SK-N-SH (cell line): Measurements from ENCODE around the gene OSBPL5. TPM values are rescaled to one million over a fixed set of nuclear protein-coding genes. Genes with fewer than 3 reads are reported as not detected.

Experiments used
- CTCF ChIA-PET: fragments of 300-600, 350-600 bp; formaldehyde crosslinking; extraction: SDS; loops from one replicate; lab custom pipeline; 2021; lab: Yijun Ruan, JAX
- POLR2A ChIA-PET: fragments of 350-600 bp; sonication (Branson Sonifier 250); formaldehyde crosslinking; extraction: SDS; loops from one replicate; lab custom pipeline; 2020; ENCODE audit warnings: antibody characterized with exemption, inconsistent platforms; lab: Yijun Ruan, JAX
- DNase-seq: peaks from one replicate; pipeline ENCODE4 v3.0.0; 2012
- H2AFZ ChIP-seq: fragments of 200-600 bp; sonication (generic); 2 replicates; pipeline ENCODE4 v1.8.1; 2016; ENCODE audit warnings: antibody characterized with exemption, mild to moderate bottlenecking, low read depth
- H3F3A ChIP-seq: fragments of 200-600 bp; sonication (generic); replicated peaks from 2 replicates; pipeline ENCODE3; 2016; ENCODE audit warnings: antibody characterized with exemption, mild to moderate bottlenecking; ENCODE audit not compliant: insufficient read depth
- H3K27ac ChIP-seq, 2 experiments: fragments of 200-500 bp in 1 of 2; fragments of 200-600 bp in 1 of 2; sonication (Bioruptor generic) in 1 of 2; sonication (generic), shearing (Covaris generic) in 1 of 2; 2 replicates each; pipeline versions ENCODE4 v1.5.1 to v1.6.1; 2014 to 2016; ENCODE audit warnings: low read depth in 2 of 2, inconsistent platforms in 1 of 2, low read length in 1 of 2, mild to moderate bottlenecking in 1 of 2, mixed read lengths in 1 of 2
- H3K27me3 ChIP-seq: fragments of 200-600 bp; sonication (generic), shearing (Covaris generic); 2 replicates; pipeline ENCODE4 v1.6.1; 2016; ENCODE audit warnings: mixed run types; ENCODE audit not compliant: insufficient read depth
- H3K36me3 ChIP-seq, 2 experiments: fragments of 200-500 bp in 1 of 2; fragments of 200-600 bp in 1 of 2; sonication (Bioruptor generic) in 1 of 2; sonication (generic) in 1 of 2; replicated peaks in 1 of 2; 2 replicates each; pipeline versions ENCODE3 to v1.5.1; 2014 to 2016; ENCODE audit warnings: low read length in 1 of 2, mild to moderate bottlenecking in 1 of 2; ENCODE audit not compliant: insufficient read depth in 2 of 2, control insufficient read depth in 1 of 2
- H3K4me1 ChIP-seq, 2 experiments: fragments of 200-500 bp in 1 of 2; fragments of 200-600 bp in 1 of 2; sonication (Bioruptor generic) in 1 of 2; sonication (generic), shearing (Covaris generic) in 1 of 2; 2 replicates each; pipeline versions ENCODE4 v1.5.1 to v1.6.1; 2014 to 2016; ENCODE audit warnings: low read depth in 1 of 2, low read length in 1 of 2, mixed run types in 1 of 2; ENCODE audit not compliant: insufficient read depth in 2 of 2, control insufficient read depth in 1 of 2
- H3K4me2 ChIP-seq: fragments of 200-600 bp; sonication (generic), shearing (Covaris generic); 2 replicates; pipeline ENCODE4 v1.6.1; 2017; ENCODE audit warnings: mixed run types
- H3K4me3 ChIP-seq, 2 experiments: fragments of 200-500 bp in 1 of 2; fragments of 200-600 bp in 1 of 2; sonication (Bioruptor generic) in 1 of 2; sonication (generic), shearing (Covaris generic) in 1 of 2; 2 replicates each; pipeline versions ENCODE4 v1.5.1 to v1.8.1; 2014 to 2016; ENCODE audit warnings: low read depth in 2 of 2, inconsistent platforms in 1 of 2, low read length in 1 of 2, mild to moderate bottlenecking in 1 of 2, mixed read lengths in 1 of 2, moderate library complexity in 1 of 2
- H3K79me2 ChIP-seq: fragments of 200-600 bp; sonication (generic); 2 replicates; pipeline ENCODE4 v1.8.1; 2017; ENCODE audit warnings: mild to moderate bottlenecking; ENCODE audit not compliant: insufficient read depth
- H3K9ac ChIP-seq: fragments of 200-600 bp; sonication (generic); 2 replicates; pipeline ENCODE4 v1.6.1; 2017; ENCODE audit warnings: mixed run types
- H3K9me2 ChIP-seq: fragments of 200-600 bp; sonication (generic); 2 replicates; pipeline ENCODE4 v1.6.1; 2017; ENCODE audit warnings: mixed run types
- H3K9me3 ChIP-seq: fragments of 200-600 bp; sonication (generic); 2 replicates; pipeline ENCODE4 v1.6.1; 2017; ENCODE audit warnings: mixed run types, mild to moderate bottlenecking, moderate library complexity
- H4K20me1 ChIP-seq: fragments of 200-600 bp; sonication (generic); 2 replicates; pipeline ENCODE4 v1.6.1; 2017; ENCODE audit warnings: mild to moderate bottlenecking, mixed run types; ENCODE audit not compliant: insufficient read depth
- CHD2 ChIP-seq: fragments of 150-350 bp; IDR thresholded peaks from 2 replicates; pipeline ENCODE4 v1.6.1; 2018; ENCODE audit warnings: low read length; ENCODE audit not compliant: partially characterized antibody
- EP300 ChIP-seq, 2 experiments: IDR thresholded peaks; 2 replicates each; pipeline versions ENCODE4 v1.4.0 to v1.6.1; 2012; ENCODE audit warnings: borderline replicate concordance in 1 of 2, low read depth in 1 of 2, low read length in 1 of 2
- FOXJ3 ChIP-seq: sonication (generic); formaldehyde crosslinking; IDR thresholded peaks from 2 replicates; pipeline ENCODE4 v1.5.1; 2020; ENCODE audit warnings: mild to moderate bottlenecking, missing genetic modification reagents
- FOXM1 ChIP-seq: IDR thresholded peaks from 2 replicates; pipeline ENCODE4 v1.4.0; 2012; ENCODE audit warnings: low read depth, mild to moderate bottlenecking
- GABPA ChIP-seq: IDR thresholded peaks from 2 replicates; pipeline ENCODE4 v1.4.0; 2012; ENCODE audit warnings: low read depth, mild to moderate bottlenecking
- GATA2 ChIP-seq: sonication (generic); formaldehyde crosslinking; IDR thresholded peaks from 2 replicates; pipeline ENCODE4 v1.5.0; 2020; ENCODE audit warnings: mild to moderate bottlenecking, missing genetic modification reagents
- JUND ChIP-seq: IDR thresholded peaks from 2 replicates; pipeline ENCODE4 v1.4.0; 2012
- MEF2A ChIP-seq: IDR thresholded peaks from 2 replicates; pipeline ENCODE4 v1.4.0; 2012; ENCODE audit warnings: low read depth, borderline replicate concordance
- NFIC ChIP-seq: IDR thresholded peaks from 2 replicates; pipeline ENCODE4 v1.4.0; 2012; ENCODE audit warnings: borderline replicate concordance
- POLR2AphosphoS5 ChIP-seq: IDR thresholded peaks from 2 replicates; pipeline ENCODE4 v1.6.1; 2012; ENCODE audit warnings: low read depth, low read length
- RAD21 ChIP-seq: IDR thresholded peaks from 2 replicates; pipeline ENCODE4 v1.6.1; 2012; ENCODE audit warnings: mild to moderate bottlenecking, low read length
- RCOR1 ChIP-seq: fragments of 150-350 bp; IDR thresholded peaks from 2 replicates; pipeline ENCODE4 v1.6.1; 2017; ENCODE audit warnings: antibody characterized with exemption, low read length
- SIN3A ChIP-seq: IDR thresholded peaks from 2 replicates; pipeline ENCODE4 v1.6.1; 2012; ENCODE audit warnings: low read depth, mild to moderate bottlenecking, low read length, moderate library complexity, borderline replicate concordance
- TAF1 ChIP-seq: IDR thresholded peaks from 2 replicates; pipeline ENCODE4 v1.6.1; 2012; ENCODE audit warnings: low read depth, mild to moderate bottlenecking, low read length, moderate library complexity, borderline replicate concordance
- TCF12 ChIP-seq: IDR thresholded peaks from 2 replicates; pipeline ENCODE4 v1.4.0; 2012
- TEAD4 ChIP-seq: IDR thresholded peaks from 2 replicates; pipeline ENCODE4 v1.4.0; 2012; ENCODE audit warnings: mild to moderate bottlenecking, borderline replicate concordance; ENCODE audit not compliant: insufficient read depth
- USF1 ChIP-seq: IDR thresholded peaks from 2 replicates; pipeline ENCODE4 v1.4.0; 2012; ENCODE audit warnings: low read depth, borderline replicate concordance
- YY1 ChIP-seq: IDR thresholded peaks from 2 replicates; pipeline ENCODE4 v1.4.0; 2012; ENCODE audit warnings: low read depth, mild to moderate bottlenecking
- ZBTB33 ChIP-seq: IDR thresholded peaks from 2 replicates; pipeline ENCODE4 v1.4.0; 2012; ENCODE audit warnings: low read depth, borderline replicate concordance
- WGBS: methylation state at CpG from one replicate; pipeline ENCODE4 v1.1.6; 2017; ENCODE audit warnings: low lambda C conversion rate; 5-methylcytosine and 5-hydroxymethylcytosine counted together
- polyA plus RNA-seq, 3 experiments: library from polyadenylated mRNA; depleted of rRNA; stranded (reverse); fragments of >200 nt; gene quantifications; 2 replicates each; pipeline ENCODE4 v1.2.3, GENCODE V29; 2012
- TF ChIP-seq, protein P1 (sequence below): IDR thresholded peaks from 2 replicates; pipeline ENCODE4 v1.4.0; 2012; ENCODE audit warnings: low read depth
- TF ChIP-seq, protein P2 (sequence below): fragments of 150-350 bp; IDR thresholded peaks from 2 replicates; pipeline ENCODE4 v1.6.1; 2017; ENCODE audit warnings: antibody characterized with exemption, low read length, low read depth, borderline replicate concordance
- TF ChIP-seq, protein P3 (sequence below): fragments of 200-600 bp; sonication (generic); IDR thresholded peaks from 2 replicates; pipeline ENCODE4 v1.6.1; 2017; ENCODE audit warnings: antibody characterized with exemption, mild to moderate bottlenecking, moderate library complexity

OSBPL5 gene
- polyA plus RNA-seq, 1 of the 3 experiments (the other 2 are of a cell fraction) = 10.9 TPM

DNA sequence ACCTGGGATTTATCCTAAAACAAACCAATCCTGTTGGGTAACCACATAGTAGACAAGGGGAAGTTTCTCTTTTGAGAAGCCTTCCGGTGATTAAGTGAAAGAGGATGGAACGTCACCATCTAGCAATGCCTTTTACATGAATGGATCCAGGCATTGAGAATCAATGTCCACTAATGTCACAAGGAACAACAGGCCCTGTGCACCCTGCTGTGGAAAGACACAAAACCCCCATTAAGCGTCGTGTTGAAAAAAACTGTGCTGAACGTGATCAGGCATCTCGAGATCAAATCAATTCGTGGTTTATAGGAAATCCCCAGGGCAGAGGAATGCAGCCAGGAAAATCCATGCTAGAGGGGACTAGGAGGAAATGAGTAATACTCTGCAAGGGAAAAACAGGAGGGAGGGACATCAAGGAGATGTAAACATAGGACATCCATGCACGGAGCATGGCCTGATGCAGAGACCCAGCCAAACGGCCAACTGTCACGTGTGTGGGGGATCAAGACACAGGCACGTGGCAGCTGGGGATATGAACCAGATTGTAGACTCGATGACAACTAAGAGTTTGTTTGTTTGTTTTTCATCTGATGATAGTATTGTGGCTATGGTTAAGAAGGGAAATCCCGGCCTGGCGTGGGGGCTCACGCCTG lies 69.3 kb downstream of the OSBPL5 start (continued):
- TF ChIP-seq ZBTB33 (no peak), GATA2 (CRISPR knock-in tag) (no peak), CHD2 (no peak), TCF12 (peak; percentile 42; the same call in 1 of the 2 replicates), GABPA (no peak), FOXM1 (no peak), NFIC (peak; percentile 35; the same call in 1 of the 2 replicates), EP300 (IDR thresholded peaks at IDR 0.05; ENCODE audit: borderline replicate concordance in 1 of 2, low read depth in 1 of 2, low read length in 1 of 2) (no peak), YY1 (no peak)
- TF ChIP-seq, all 33 proteins: peak for 5

- no peaks in the 10 kb centered on the region for H3K9me2 ChIP-seq
- 86% methylated on average over 12 of the region's 21 CpGs for WGBS
- H3K27me3 ChIP-seq = no peaks in the 10 kb centered on the region
- H2AFZ ChIP-seq = no peak overlapping the region
- no peaks in the 10 kb centered on the region for H3K79me2 ChIP-seq
- H3K4me3 ChIP-seq = no peak overlapping the region
- H3K4me1 ChIP-seq = peaks cover 0 to 9% of the 10 kb centered on the region in 2 experiments; a peak in 2 of 4 replicates
- ChIA-PET CTCF (interaction anchor here (1.3 to 13.1 kb wide), 3 partner anchors 16 to 109 kb away, joined by 3 to 403 read pairs (median 68); no protein-coding TSS in a partner anchor), POLR2A (interaction anchor here (0.6 kb wide), 1 partner anchor 148 kb away, joined by 3 read pairs; no protein-coding TSS in a partner anchor)
- no peak overlapping the region for H3K4me2 ChIP-seq
- H3K27ac ChIP-seq = no peak overlapping the region
- peaks cover 2 to 11% of the 10 kb centered on the region in 2 experiments for H3K36me3 ChIP-seq
- DNase-seq = no peak
- peaks cover 13% of the 10 kb centered on the region for H3F3A ChIP-seq
- no peak for TF ChIP-seq RCOR1
- no peak for TF ChIP-seq SIN3A
- TF ChIP-seq TCF12 = no peak
- TF ChIP-seq JUND = no peak
- TF ChIP-seq, protein P1, sequence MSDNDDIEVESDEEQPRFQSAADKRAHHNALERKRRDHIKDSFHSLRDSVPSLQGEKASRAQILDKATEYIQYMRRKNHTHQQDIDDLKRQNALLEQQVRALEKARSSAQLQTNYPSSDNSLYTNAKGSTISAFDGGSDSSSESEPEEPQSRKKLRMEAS = no peak
- TF ChIP-seq POLR2AphosphoS5 = no peak
- no peak for TF ChIP-seq MEF2A
- no peak for TF ChIP-seq RAD21
- TF ChIP-seq, protein P2, sequence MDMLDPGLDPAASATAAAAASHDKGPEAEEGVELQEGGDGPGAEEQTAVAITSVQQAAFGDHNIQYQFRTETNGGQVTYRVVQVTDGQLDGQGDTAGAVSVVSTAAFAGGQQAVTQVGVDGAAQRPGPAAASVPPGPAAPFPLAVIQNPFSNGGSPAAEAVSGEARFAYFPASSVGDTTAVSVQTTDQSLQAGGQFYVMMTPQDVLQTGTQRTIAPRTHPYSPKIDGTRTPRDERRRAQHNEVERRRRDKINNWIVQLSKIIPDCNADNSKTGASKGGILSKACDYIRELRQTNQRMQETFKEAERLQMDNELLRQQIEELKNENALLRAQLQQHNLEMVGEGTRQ = no peak
- TF ChIP-seq TAF1 = no peak
- TF ChIP-seq, protein P3, sequence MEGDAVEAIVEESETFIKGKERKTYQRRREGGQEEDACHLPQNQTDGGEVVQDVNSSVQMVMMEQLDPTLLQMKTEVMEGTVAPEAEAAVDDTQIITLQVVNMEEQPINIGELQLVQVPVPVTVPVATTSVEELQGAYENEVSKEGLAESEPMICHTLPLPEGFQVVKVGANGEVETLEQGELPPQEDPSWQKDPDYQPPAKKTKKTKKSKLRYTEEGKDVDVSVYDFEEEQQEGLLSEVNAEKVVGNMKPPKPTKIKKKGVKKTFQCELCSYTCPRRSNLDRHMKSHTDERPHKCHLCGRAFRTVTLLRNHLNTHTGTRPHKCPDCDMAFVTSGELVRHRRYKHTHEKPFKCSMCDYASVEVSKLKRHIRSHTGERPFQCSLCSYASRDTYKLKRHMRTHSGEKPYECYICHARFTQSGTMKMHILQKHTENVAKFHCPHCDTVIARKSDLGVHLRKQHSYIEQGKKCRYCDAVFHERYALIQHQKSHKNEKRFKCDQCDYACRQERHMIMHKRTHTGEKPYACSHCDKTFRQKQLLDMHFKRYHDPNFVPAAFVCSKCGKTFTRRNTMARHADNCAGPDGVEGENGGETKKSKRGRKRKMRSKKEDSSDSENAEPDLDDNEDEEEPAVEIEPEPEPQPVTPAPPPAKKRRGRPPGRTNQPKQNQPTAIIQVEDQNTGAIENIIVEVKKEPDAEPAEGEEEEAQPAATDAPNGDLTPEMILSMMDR = no peak
- no peak for TF ChIP-seq TEAD4
- TF ChIP-seq FOXJ3 (CRISPR knock-in tag) = no peak
- TF ChIP-seq USF1 = no peak
- H3K9ac ChIP-seq = no peak overlapping the region
- H4K20me1 ChIP-seq = 0 out of 2 replicates have a peak, but pooled peaks cover 5% of the 10 kb centered on the region
- H3K9me3 ChIP-seq = no peaks in the 10 kb centered on the region
Observed at GRCh38 chr11:3094223-3094824, 70.8 kb downstream of the OSBPL5 start.
